ENCODE measurements around the gene CPLX4.
A peak's percentile ranks its signal among the peaks of the same experiment; 100 is the strongest.

CPLX4 gene

DNA sequence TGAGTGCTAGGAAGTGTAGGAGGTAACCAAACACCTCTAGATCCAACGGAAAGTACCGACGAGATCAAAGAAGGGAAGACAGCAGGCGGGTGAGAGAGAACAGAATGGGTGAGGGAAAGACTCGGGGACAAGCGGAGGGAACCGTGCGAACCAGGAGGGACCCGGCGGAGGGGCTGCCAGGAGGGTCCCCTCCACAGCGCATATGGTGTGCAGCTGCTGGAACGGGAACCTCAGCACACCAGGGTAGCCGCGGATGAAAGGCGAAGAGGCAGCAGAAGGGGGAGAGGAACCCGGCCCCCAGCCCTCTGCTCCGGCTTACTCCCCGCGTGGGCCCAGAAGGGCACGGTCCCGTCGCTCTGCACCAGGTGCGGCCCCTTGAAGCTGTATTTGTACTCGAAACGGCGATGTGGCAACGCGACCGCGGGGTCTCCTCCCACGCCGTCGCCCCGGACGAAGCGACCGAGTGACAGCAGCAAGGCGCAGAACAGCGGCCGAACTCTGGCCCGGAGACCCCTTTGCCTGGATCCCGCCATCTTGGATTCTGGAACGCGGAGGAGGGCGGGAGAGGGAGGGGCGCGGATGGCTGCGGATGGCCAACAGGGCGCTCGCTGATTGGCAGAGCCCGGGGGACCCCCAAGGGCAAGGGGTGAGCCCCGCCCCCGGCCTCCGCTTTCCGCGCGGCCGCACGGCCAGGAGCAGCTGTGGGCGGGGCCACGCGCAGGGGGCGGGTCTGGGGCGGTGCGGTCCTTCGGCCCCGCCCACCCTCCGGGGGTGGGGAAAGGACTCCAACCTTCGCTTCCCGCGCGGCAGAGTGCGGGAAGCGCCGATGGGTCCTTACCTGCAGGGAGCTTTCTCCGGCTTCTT, 40.5 kb upstream of the CPLX4 start, which contains the start of gene LMAN1 (continued):
- TF ChIP-seq, protein P1, sequence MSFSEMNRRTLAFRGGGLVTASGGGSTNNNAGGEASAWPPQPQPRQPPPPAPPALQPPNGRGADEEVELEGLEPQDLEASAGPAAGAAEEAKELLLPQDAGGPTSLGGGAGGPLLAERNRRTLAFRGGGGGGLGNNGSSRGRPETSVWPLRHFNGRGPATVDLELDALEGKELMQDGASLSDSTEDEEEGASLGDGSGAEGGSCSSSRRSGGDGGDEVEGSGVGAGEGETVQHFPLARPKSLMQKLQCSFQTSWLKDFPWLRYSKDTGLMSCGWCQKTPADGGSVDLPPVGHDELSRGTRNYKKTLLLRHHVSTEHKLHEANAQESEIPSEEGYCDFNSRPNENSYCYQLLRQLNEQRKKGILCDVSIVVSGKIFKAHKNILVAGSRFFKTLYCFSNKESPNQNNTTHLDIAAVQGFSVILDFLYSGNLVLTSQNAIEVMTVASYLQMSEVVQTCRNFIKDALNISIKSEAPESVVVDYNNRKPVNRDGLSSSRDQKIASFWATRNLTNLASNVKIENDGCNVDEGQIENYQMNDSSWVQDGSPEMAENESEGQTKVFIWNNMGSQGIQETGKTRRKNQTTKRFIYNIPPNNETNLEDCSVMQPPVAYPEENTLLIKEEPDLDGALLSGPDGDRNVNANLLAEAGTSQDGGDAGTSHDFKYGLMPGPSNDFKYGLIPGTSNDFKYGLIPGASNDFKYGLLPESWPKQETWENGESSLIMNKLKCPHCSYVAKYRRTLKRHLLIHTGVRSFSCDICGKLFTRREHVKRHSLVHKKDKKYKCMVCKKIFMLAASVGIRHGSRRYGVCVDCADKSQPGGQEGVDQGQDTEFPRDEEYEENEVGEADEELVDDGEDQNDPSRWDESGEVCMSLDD (tag by site-specific recombination; IDR thresholded peaks at IDR 0.05): peak; percentile 59; the same call in 1 of the 2 replicates
- 0 out of 2 replicates have a peak, but pooled peaks have one; percentile 22 for TF ChIP-seq ZNF561 (tag by site-specific recombination; IDR thresholded peaks at IDR 0.05; ENCODE audit: borderline replicate concordance)
- TF ChIP-seq TRIM28 (IDR thresholded peaks at IDR 0.05; ENCODE audit: borderline replicate concordance, low read length): no peak
- TF ChIP-seq, protein P2, sequence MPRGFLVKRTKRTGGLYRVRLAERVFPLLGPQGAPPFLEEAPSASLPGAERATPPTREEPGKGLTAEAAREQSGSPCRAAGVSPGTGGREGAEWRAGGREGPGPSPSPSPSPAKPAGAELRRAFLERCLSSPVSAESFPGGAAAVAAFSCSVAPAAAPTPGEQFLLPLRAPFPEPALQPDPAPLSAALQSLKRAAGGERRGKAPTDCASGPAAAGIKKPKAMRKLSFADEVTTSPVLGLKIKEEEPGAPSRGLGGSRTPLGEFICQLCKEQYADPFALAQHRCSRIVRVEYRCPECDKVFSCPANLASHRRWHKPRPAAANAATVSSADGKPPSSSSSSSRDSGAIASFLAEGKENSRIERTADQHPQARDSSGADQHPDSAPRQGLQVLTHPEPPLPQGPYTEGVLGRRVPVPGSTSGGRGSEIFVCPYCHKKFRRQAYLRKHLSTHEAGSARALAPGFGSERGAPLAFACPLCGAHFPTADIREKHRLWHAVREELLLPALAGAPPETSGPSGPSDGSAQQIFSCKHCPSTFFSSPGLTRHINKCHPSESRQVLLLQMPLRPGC (tag by site-specific recombination; IDR thresholded peaks at IDR 0.05): no peak; the same call in 1 of the 2 replicates
- TF ChIP-seq ZNF274 (IDR thresholded peaks at IDR 0.05; ENCODE audit: low read length): no peak
- TF ChIP-seq ZNF274 (tag by site-specific recombination; IDR thresholded peaks at IDR 0.05; ENCODE audit: borderline replicate concordance): no peak
- TF ChIP-seq, protein P3, sequence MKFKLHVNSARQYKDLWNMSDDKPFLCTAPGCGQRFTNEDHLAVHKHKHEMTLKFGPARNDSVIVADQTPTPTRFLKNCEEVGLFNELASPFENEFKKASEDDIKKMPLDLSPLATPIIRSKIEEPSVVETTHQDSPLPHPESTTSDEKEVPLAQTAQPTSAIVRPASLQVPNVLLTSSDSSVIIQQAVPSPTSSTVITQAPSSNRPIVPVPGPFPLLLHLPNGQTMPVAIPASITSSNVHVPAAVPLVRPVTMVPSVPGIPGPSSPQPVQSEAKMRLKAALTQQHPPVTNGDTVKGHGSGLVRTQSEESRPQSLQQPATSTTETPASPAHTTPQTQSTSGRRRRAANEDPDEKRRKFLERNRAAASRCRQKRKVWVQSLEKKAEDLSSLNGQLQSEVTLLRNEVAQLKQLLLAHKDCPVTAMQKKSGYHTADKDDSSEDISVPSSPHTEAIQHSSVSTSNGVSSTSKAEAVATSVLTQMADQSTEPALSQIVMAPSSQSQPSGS (tag by site-specific recombination; IDR thresholded peaks at IDR 0.05; ENCODE audit: low read depth): no peak
- TF ChIP-seq ZBTB7A (tag by site-specific recombination; IDR thresholded peaks at IDR 0.05; ENCODE audit: low read depth): peak; percentile 84; the same call in 1 of the 2 replicates
- peak; percentile 69 for TF ChIP-seq GLIS2 (tag by site-specific recombination; IDR thresholded peaks at IDR 0.05)
- TF ChIP-seq ZNF174 (tag by site-specific recombination; IDR thresholded peaks at IDR 0.05): no peak
- no peak for TF ChIP-seq ZNF138 (tag by site-specific recombination; IDR thresholded peaks at IDR 0.05; ENCODE audit: borderline replicate concordance)
- TF ChIP-seq ZNF830 (tag by site-specific recombination; IDR thresholded peaks at IDR 0.05; ENCODE audit: low read depth): no peak
- TF ChIP-seq ZNF133 (tag by site-specific recombination; IDR thresholded peaks at IDR 0.05): peak; percentile 37; the same call in 1 of the 2 replicates
- no peak for TF ChIP-seq OVOL3 (tag by site-specific recombination; IDR thresholded peaks at IDR 0.05)
- no peak for TF ChIP-seq ZNF544 (tag by site-specific recombination; IDR thresholded peaks at IDR 0.05)
- TF ChIP-seq ZNF132 (tag by site-specific recombination; IDR thresholded peaks at IDR 0.05; ENCODE audit: borderline replicate concordance): no peak
- TF ChIP-seq ZSCAN16 (tag by site-specific recombination; IDR thresholded peaks at IDR 0.05): peak; percentile 95
- TF ChIP-seq ZFP3 (tag by site-specific recombination; IDR thresholded peaks at IDR 0.05; ENCODE audit: low read depth): no peak
- TF ChIP-seq ZNF16 (tag by site-specific recombination; IDR thresholded peaks at IDR 0.05; ENCODE audit: low read depth): no peak
- TF ChIP-seq, protein P4, sequence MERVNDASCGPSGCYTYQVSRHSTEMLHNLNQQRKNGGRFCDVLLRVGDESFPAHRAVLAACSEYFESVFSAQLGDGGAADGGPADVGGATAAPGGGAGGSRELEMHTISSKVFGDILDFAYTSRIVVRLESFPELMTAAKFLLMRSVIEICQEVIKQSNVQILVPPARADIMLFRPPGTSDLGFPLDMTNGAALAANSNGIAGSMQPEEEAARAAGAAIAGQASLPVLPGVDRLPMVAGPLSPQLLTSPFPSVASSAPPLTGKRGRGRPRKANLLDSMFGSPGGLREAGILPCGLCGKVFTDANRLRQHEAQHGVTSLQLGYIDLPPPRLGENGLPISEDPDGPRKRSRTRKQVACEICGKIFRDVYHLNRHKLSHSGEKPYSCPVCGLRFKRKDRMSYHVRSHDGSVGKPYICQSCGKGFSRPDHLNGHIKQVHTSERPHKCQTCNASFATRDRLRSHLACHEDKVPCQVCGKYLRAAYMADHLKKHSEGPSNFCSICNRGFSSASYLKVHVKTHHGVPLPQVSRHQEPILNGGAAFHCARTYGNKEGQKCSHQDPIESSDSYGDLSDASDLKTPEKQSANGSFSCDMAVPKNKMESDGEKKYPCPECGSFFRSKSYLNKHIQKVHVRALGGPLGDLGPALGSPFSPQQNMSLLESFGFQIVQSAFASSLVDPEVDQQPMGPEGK (tag by site-specific recombination; IDR thresholded peaks at IDR 0.05): peak; percentile 69; the same call in 1 of the 2 replicates
- no peak for TF ChIP-seq ZNF114 (tag by site-specific recombination; IDR thresholded peaks at IDR 0.05)
- no peak for TF ChIP-seq ZNF768 (tag by site-specific recombination; IDR thresholded peaks at IDR 0.05)
- TF ChIP-seq ZNF530 (tag by site-specific recombination; IDR thresholded peaks at IDR 0.05; ENCODE audit: low read depth): no peak
- TF ChIP-seq ZNF341 (tag by site-specific recombination; IDR thresholded peaks at IDR 0.05; ENCODE audit: low read depth): no peak
- TF ChIP-seq, protein P5, sequence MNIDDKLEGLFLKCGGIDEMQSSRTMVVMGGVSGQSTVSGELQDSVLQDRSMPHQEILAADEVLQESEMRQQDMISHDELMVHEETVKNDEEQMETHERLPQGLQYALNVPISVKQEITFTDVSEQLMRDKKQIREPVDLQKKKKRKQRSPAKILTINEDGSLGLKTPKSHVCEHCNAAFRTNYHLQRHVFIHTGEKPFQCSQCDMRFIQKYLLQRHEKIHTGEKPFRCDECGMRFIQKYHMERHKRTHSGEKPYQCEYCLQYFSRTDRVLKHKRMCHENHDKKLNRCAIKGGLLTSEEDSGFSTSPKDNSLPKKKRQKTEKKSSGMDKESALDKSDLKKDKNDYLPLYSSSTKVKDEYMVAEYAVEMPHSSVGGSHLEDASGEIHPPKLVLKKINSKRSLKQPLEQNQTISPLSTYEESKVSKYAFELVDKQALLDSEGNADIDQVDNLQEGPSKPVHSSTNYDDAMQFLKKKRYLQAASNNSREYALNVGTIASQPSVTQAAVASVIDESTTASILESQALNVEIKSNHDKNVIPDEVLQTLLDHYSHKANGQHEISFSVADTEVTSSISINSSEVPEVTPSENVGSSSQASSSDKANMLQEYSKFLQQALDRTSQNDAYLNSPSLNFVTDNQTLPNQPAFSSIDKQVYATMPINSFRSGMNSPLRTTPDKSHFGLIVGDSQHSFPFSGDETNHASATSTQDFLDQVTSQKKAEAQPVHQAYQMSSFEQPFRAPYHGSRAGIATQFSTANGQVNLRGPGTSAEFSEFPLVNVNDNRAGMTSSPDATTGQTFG (tag by site-specific recombination; IDR thresholded peaks at IDR 0.05; ENCODE audit: borderline replicate concordance): no peak
- no peak for TF ChIP-seq ZNF785 (tag by site-specific recombination; IDR thresholded peaks at IDR 0.05)
- TF ChIP-seq ZNF600 (tag by site-specific recombination; IDR thresholded peaks at IDR 0.05): peak; percentile 70
- peak; percentile 50; the same call in 1 of the 2 replicates for TF ChIP-seq ZBTB20 (tag by site-specific recombination; IDR thresholded peaks at IDR 0.05)
- TF ChIP-seq ZNF664 (tag by site-specific recombination; IDR thresholded peaks at IDR 0.05): no peak
- TF ChIP-seq ZNF366 (tag by site-specific recombination; conservative IDR thresholded peaks at IDR 0.05): peak; percentile 82
